GM12878 (cell line): ENCODE results near the gene ESYT3. TPM values are rescaled to one million over a fixed set of nuclear protein-coding genes. Genes with fewer than 3 reads are reported as not detected.

Experiments
- ATAC-seq: fragments of 200-7000 bp; cut with Tn5 transposase; 3 replicates; pipeline ENCODE4 v1.9.1; 2020; ENCODE audit warnings: mild to moderate bottlenecking, moderate library complexity
- BruUV-seq: library from RNA; stranded (reverse); fragments of 400-500 nt; replicated peaks from 2 replicates; lab custom pipeline; 2021; lab: Mats Ljungman, UMichigan
- CTCF ChIA-PET: fragments of 300-600 bp; sonication (Branson Sonifier 250); formaldehyde crosslinking; extraction: SDS; loops from one replicate; lab custom pipeline; 2021; ENCODE audit warnings: inconsistent platforms; lab: Yijun Ruan, JAX
- POLR2A ChIA-PET: fragments of 350-600 bp; formaldehyde crosslinking; extraction: SDS; loops from one replicate; lab custom pipeline; 2021; ENCODE audit warnings: inconsistent platforms; lab: Charles Lee
- RAD21 ChIA-PET: fragments of 300-600 bp; sonication (Branson Sonifier 250); formaldehyde crosslinking; loops from one replicate; lab custom pipeline; 2023; ENCODE audit warnings: antibody characterized with exemption; ENCODE audit not compliant: unreplicated experiment; lab: Charles Lee
- SMC1A ChIA-PET: fragments of 300-600 bp; sonication (Branson Sonifier 250); formaldehyde crosslinking; loops from one replicate; lab custom pipeline; 2023; ENCODE audit not compliant: unreplicated experiment, uncharacterized antibody; lab: Charles Lee
- DNase-seq: peaks from one replicate; pipeline ENCODE4 v3.0.0-alpha.2; 2011; ENCODE audit warnings: low read depth, low spot score
- FAIRE-seq: peaks from 3 replicates; lab custom pipeline; 2011; peaks lifted over from hg19 to GRCh38; lab: Jason Lieb, UNC
- H2AFZ ChIP-seq: 2 replicates; pipeline ENCODE4 v1.6.0; 2011; ENCODE audit warnings: low read depth, low read length, control low read depth; ENCODE audit not compliant: control insufficient read depth
- H3K27ac ChIP-seq: 2 replicates; pipeline ENCODE4 v1.5.1; 2011; ENCODE audit warnings: control low read depth; ENCODE audit not compliant: control insufficient read depth, insufficient read depth
- H3K27me3 ChIP-seq, 2 experiments: replicated peaks in 1 of 2; 2 replicates each; pipeline versions ENCODE4 v1.6.0 to v1.6.1; 2011; ENCODE audit warnings: low read length in 1 of 2; ENCODE audit not compliant: control insufficient read depth in 2 of 2, insufficient read depth in 2 of 2
- H3K36me3 ChIP-seq, 2 experiments: 2 replicates each; pipeline ENCODE4 v1.5.1; 2011; ENCODE audit warnings: low read length in 1 of 2; ENCODE audit not compliant: control insufficient read depth in 2 of 2, insufficient read depth in 2 of 2
- H3K4me1 ChIP-seq: 2 replicates; pipeline ENCODE4 v1.6.1; 2011; ENCODE audit warnings: mild to moderate bottlenecking, low read length, moderate library complexity, mixed read lengths; ENCODE audit not compliant: control insufficient read depth, insufficient read depth
- H3K4me2 ChIP-seq: 2 replicates; pipeline ENCODE4 v1.6.0; 2011; ENCODE audit warnings: control low read depth; ENCODE audit not compliant: control insufficient read depth, insufficient read depth
- H3K4me3 ChIP-seq: fragments of 200-600 bp; sonication (generic); 2 replicates; pipeline ENCODE4 v1.5.1; 2016
- H3K79me2 ChIP-seq: 2 replicates; pipeline ENCODE4 v1.6.0; 2011; ENCODE audit warnings: low read length; ENCODE audit not compliant: control insufficient read depth, insufficient read depth
- H3K9ac ChIP-seq: 2 replicates; pipeline ENCODE4 v1.8.0; 2011; ENCODE audit warnings: low read length, control low read depth, mixed read lengths; ENCODE audit not compliant: control insufficient read depth, insufficient read depth
- H3K9me3 ChIP-seq: replicated peaks from 3 replicates; pipeline ENCODE4 v1.5.1; 2011; ENCODE audit warnings: mild to moderate bottlenecking, low read length; ENCODE audit not compliant: control insufficient read depth, insufficient read depth
- H4K20me1 ChIP-seq: 2 replicates; pipeline ENCODE4 v1.6.0; 2011; ENCODE audit not compliant: control insufficient read depth, insufficient read depth
- CHD2 ChIP-seq: IDR thresholded peaks from 2 replicates; pipeline ENCODE4 v1.6.1; 2011; ENCODE audit warnings: low read depth, low read length, improper control_type of control experiment, borderline replicate concordance
- IKZF1 ChIP-seq: fragments of 450-650 bp; conservative IDR thresholded peaks from 2 replicates; pipeline ENCODE4 v1.6.1; 2017; ENCODE audit warnings: antibody characterized with exemption, mild to moderate bottlenecking
- KDM1A ChIP-seq: fragments of 200-600 bp; sonication (generic); IDR thresholded peaks from 2 replicates; pipeline ENCODE4 v1.6.1; 2016; ENCODE audit warnings: borderline replicate concordance
- MXI1 ChIP-seq: fragments of 150-350 bp; IDR thresholded peaks from 2 replicates; pipeline ENCODE4 v1.6.1; 2011; ENCODE audit warnings: low read depth, mild to moderate bottlenecking, inconsistent platforms, low read length, improper control_type of control experiment
- NFYA ChIP-seq: IDR thresholded peaks from 2 replicates; pipeline ENCODE4 v1.6.1; 2011; ENCODE audit warnings: low read depth, mild to moderate bottlenecking, low read length, improper control_type of control experiment, borderline replicate concordance
- NFYB ChIP-seq: IDR thresholded peaks from 2 replicates; pipeline ENCODE4 v1.6.1; 2011; ENCODE audit warnings: low read depth, mild to moderate bottlenecking, low read length, improper control_type of control experiment, moderate library complexity; ENCODE audit not compliant: insufficient read depth
- POLR2A ChIP-seq: IDR thresholded peaks from 2 replicates; pipeline ENCODE4 v1.6.1; 2011; ENCODE audit warnings: low read depth, mild to moderate bottlenecking, low read length
- RCOR1 ChIP-seq: conservative IDR thresholded peaks from 2 replicates; pipeline ENCODE4 v1.6.1; 2012; ENCODE audit warnings: low read depth, low read length, improper control_type of control experiment
- RELA ChIP-seq: fragments of 450-650 bp; IDR thresholded peaks from 2 replicates; pipeline ENCODE4 v1.8.0; 2014; ENCODE audit warnings: borderline replicate concordance; ENCODE audit not compliant: partially characterized antibody
- SUZ12 ChIP-seq: fragments of 200-600 bp; sonication (generic); IDR thresholded peaks from one replicate; pipeline ENCODE4 v1.6.1; 2018; ENCODE audit warnings: antibody characterized with exemption, mild to moderate bottlenecking; ENCODE audit not compliant: unreplicated experiment
- ZNF622 ChIP-seq: fragments of 450-650 bp; IDR thresholded peaks from 2 replicates; pipeline ENCODE4 v1.6.1; 2017; ENCODE audit warnings: mild to moderate bottlenecking, inconsistent platforms
- in situ Hi-C: fragments of 300-500 bp; cut with MboI; formaldehyde crosslinking; loops from 9 replicates; pipeline ENCODE4 v1.14.3; 2018; ENCODE audit warnings: mixed read lengths
- intact Hi-C: fragments of 100-400 bp; cut with micrococcal nuclease; formaldehyde crosslinking; loops from one replicate; pipeline ENCODE4 v1.14.2; 2022; ENCODE audit not compliant: unreplicated experiment
- polyA plus RNA-seq, 11 experiments: library from polyadenylated mRNA; depleted of rRNA in 4 of 11; unstranded in 6 of 11; stranded (reverse) in 5 of 11; fragments of >200 nt; fragmentation: Nextera tagmentation in 4 of 11; fragmentation: Illumina TruSeq in 1 of 11; extraction: Ambion mirVana in 4 of 11; extraction: Trizol in 1 of 11; gene quantifications; 1 replicate in 1 of 11; 2 replicates in 10 of 11; pipeline versions ENCODE4 v1.2.1 to v1.2.3, GENCODE V29; 2011 to 2016; ENCODE audit warnings: inconsistent platforms in 2 of 11, missing spikeins in 2 of 11, low read depth in 1 of 11
- total RNA-seq, 4 experiments: library from RNA; depleted of rRNA in 3 of 4; stranded (reverse); fragments of >200 nt in 3 of 4; fragmentation: Illumina TruSeq in 1 of 4; extraction: Trizol in 1 of 4; gene quantifications; 2 replicates each; pipeline versions ENCODE4 v1.2.1 to v1.2.3, GENCODE V29; 2013 to 2021
- TF ChIP-seq, protein P1 (sequence below): fragments of 450-650 bp; IDR thresholded peaks from 2 replicates; pipeline ENCODE4 v1.6.1; 2016; ENCODE audit warnings: mild to moderate bottlenecking
- TF ChIP-seq, protein P2 (sequence below): fragments of 150-350 bp; IDR thresholded peaks from 2 replicates; pipeline ENCODE4 v1.6.1; 2016; ENCODE audit warnings: low read depth, low read length

Gene ESYT3
- total and polyA plus RNA-seq, 10 of the 15 experiments (the other 5 are each of a cell fraction or from before 2014, with no cell fraction given): not detected

DNA sequence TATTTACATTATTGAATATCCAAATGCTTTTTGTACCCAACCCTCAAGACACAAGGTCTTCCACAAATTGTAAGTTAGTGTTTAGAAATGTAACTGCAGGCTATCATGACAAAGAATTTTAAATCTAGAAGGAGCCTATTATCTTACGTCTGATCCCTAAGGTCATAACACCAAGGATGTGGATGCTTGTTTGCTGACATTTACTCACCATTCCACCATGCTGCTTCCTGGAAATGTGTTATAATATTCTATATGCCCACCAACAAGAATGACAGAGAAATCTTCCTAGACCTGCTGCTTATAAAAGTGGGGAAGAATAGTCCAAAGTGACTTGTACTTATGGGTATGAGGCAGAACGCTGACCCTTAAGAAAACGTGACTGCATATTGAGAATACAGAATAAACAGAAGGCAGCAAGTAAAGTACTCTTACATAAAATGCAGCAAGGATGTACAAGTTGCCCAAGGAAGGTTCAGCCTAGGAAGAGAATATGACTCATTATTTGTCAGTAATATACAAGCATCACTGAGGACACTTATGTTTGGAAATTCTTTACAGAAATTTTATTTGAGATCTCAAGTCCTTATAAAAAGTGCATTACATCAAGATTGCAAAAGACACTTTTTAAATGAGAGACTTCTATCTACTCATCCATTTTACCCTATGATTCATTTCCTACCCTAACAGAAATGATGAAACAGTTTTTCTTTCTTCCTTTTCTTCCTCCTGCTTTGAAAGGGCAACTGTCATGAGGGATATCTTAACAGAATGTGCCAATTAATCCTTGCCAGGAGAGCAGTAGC lies 59.6 kb downstream of the ESYT3 start (continued):
- TF ChIP-seq MXI1: no peak
- TF ChIP-seq NFYA: no peak
- no peak for TF ChIP-seq RCOR1
- TF ChIP-seq IKZF1: no peak

DNA sequence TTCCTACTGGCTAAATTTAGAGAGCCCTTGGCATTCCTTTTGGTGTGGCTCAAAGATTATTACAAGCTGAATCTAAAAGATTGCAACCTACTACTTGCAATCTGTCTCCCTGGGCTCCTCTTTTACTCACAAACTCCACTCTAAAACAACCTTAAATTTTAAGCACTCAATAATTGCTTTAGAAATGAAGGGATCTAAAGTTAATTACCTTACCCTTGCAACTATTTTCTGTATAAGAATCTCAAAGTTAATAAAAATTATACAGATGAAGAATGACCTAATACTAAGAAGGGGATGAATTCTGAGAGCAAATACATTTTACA lies 60.2 kb downstream of the ESYT3 start:
- no peak for DNase-seq
- FAIRE-seq: no peak
- no peaks in the 10 kb centered on the region for H4K20me1 ChIP-seq
- no peak overlapping the region for H2AFZ ChIP-seq
- TF ChIP-seq KDM1A (no peak), RELA (no peak), SUZ12 (no peak), NFYB (no peak), CHD2 (no peak), IKZF1 (no peak), POLR2A (no peak), RCOR1 (no peak), ZNF622 (no peak)
- TF ChIP-seq, protein P1, sequence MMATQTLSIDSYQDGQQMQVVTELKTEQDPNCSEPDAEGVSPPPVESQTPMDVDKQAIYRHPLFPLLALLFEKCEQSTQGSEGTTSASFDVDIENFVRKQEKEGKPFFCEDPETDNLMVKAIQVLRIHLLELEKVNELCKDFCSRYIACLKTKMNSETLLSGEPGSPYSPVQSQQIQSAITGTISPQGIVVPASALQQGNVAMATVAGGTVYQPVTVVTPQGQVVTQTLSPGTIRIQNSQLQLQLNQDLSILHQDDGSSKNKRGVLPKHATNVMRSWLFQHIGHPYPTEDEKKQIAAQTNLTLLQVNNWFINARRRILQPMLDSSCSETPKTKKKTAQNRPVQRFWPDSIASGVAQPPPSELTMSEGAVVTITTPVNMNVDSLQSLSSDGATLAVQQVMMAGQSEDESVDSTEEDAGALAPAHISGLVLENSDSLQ: no peak
- TF ChIP-seq, protein P2, sequence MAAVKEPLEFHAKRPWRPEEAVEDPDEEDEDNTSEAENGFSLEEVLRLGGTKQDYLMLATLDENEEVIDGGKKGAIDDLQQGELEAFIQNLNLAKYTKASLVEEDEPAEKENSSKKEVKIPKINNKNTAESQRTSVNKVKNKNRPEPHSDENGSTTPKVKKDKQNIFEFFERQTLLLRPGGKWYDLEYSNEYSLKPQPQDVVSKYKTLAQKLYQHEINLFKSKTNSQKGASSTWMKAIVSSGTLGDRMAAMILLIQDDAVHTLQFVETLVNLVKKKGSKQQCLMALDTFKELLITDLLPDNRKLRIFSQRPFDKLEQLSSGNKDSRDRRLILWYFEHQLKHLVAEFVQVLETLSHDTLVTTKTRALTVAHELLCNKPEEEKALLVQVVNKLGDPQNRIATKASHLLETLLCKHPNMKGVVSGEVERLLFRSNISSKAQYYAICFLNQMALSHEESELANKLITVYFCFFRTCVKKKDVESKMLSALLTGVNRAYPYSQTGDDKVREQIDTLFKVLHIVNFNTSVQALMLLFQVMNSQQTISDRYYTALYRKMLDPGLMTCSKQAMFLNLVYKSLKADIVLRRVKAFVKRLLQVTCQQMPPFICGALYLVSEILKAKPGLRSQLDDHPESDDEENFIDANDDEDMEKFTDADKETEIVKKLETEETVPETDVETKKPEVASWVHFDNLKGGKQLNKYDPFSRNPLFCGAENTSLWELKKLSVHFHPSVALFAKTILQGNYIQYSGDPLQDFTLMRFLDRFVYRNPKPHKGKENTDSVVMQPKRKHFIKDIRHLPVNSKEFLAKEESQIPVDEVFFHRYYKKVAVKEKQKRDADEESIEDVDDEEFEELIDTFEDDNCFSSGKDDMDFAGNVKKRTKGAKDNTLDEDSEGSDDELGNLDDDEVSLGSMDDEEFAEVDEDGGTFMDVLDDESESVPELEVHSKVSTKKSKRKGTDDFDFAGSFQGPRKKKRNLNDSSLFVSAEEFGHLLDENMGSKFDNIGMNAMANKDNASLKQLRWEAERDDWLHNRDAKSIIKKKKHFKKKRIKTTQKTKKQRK: no peak
- BruUV-seq: no TSS peak
- ATAC-seq: no peak
- H3K9me3 ChIP-seq: no peaks in the 10 kb centered on the region
- H3K4me3 ChIP-seq: no peak overlapping the region
- CTCF ChIA-PET: no interaction called here
- no peaks in the 10 kb centered on the region for H3K79me2 ChIP-seq
- RAD21 ChIA-PET: no interaction called here
- SMC1A ChIA-PET: no interaction called here
- POLR2A ChIA-PET: no interaction called here
- no peaks in the 10 kb centered on the region for H3K27me3 ChIP-seq
- no peaks in the 10 kb centered on the region for H3K4me1 ChIP-seq
- no peak overlapping the region for H3K9ac ChIP-seq
- intact Hi-C loops (no loop called here), in situ Hi-C loops (no loop called here)
- H3K36me3 ChIP-seq: no peaks in the 10 kb centered on the region
- H3K27ac ChIP-seq: no peak overlapping the region
- no peak overlapping the region for H3K4me2 ChIP-seq
